Measurements from ENCODE around the gene GNPTAB.

The GNPTAB gene

GRCh38 chr12:101803978-101804377 lies 26.8 kb downstream of the GNPTAB start:
- DNase-seq, result no peak

DNA sequence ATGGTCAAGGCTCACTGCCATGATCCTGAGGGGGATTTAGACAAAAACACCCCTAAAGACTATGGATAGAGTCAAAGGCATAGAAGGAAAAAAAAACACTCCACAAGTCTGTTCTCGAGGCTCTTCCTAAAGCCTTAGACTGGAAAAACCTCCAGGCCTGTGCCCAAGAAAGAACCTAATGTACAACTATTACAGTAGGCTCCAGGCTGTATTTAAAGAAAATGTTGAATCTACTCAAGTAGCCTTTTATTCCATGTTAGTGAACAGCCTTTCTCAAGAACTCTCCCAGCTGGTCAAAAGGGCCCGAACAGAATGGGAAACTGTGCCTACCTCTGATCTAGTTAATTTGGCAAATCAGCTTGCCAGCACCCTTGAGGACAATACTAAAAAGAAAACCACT lies 28.3 kb downstream of the GNPTAB start:
- DNase-seq, result no peak

DNA sequence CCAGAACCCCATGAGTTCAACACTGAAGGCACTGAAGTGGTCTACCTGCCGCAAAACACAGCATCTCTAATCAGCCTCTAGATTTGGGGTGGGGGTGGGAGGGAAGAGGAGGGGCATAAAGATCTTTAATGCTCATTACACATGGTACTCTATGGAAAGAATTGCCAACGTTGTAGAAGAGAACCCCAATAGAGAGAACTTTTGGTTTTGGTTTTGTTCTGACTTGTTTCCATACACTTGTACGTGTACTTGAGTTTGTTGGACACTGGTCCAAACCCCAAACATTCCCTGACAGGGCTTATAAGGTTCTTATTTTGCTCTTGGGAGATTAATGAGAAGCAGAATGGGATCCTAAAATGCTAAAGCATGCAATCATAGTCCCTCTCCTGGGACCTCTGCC lies 31.0 kb downstream of the GNPTAB start:
- DNase-seq, result no peak

GRCh38 chr12:101795786-101796185 lies 35.0 kb downstream of the GNPTAB start:
- DNase-seq, result no peak

- DNase-seq, result no peak
Measured at GRCh38 chr12:101795013-101795412, 35.7 kb downstream of the GNPTAB start.

DNA sequence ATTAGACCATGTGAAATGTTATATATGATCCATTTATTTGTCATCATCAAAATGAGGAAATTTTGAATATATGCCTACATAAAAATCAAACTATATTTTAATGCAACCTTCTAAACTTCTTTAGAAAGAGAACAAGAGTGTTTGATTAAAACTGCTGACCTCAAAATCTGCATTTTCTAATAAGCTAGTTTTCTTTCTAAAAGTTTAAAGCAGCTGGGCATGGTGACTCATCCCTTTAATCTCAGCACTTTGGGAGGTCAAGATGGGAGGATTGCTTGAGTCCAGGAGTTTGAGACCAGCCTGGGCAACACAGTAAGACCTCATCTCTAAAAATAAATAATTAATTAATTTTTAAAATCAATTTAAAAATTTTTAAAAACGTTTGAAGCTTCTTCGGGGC lies 36.2 kb downstream of the GNPTAB start:
- DNase-seq, result peak; percentile 3

DNA sequence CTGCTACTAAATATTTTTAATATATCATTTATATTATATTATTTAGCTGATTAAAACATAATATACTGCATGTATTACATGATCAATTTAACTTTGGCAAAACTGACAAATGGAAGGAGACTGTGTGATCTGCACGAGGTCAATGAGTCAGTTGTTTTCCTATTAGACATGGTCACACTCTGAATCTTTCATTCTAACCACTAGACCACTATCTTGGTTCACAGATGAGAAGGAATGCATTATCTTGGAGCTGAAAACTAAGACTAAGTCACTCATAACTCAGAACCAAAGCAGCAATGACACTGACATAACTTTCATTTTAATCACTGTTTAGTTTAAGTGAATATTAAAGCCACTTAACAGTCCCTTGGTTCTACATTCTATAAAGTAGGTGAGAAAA lies 37.4 kb downstream of the GNPTAB start:
- peak; percentile 84 for DNase-seq

GRCh38 chr12:101792046-101792931 lies 38.5 kb downstream of the GNPTAB start:
- no peak for DNase-seq

DNA sequence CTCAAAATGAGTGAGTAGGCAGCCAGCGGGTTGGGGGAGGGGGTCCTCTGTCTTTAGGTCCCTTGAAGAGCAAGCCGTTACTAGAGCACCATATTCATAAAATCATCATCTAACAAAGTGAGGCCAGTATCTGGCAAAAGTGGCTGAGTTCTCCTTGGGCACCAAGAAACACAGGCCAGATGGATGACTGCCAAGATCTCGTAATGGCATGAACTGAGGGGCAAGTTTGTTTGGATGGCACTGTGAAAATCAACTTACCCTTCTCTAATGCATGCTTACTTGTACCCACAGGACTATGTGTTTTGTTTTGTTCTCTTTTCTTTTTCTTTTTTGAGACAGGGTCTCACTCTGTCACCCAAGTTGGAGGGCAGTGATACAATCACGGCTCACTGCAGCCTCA lies 41.6 kb downstream of the GNPTAB start:
- DNase-seq, result no peak

DNA sequence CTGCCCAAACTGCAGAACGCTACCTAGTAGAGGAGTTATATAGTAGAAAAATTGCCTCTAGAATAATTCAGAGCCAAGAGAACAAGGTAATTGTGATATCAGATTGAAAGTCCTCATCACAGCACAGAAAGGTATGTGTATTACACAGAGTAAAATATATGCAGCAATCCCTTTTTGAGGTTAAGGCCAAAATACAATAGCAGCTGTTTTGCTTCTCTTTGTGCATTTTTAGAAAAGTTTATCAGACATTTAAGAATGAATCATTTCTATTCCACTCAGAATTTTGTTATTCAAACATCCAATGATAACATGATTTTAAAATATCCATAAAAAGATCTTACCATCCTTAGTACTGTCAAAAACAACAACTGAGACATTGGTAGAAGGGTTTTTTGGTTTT lies 45.1 kb downstream of the GNPTAB start:
- DNase-seq, result no peak

DNA sequence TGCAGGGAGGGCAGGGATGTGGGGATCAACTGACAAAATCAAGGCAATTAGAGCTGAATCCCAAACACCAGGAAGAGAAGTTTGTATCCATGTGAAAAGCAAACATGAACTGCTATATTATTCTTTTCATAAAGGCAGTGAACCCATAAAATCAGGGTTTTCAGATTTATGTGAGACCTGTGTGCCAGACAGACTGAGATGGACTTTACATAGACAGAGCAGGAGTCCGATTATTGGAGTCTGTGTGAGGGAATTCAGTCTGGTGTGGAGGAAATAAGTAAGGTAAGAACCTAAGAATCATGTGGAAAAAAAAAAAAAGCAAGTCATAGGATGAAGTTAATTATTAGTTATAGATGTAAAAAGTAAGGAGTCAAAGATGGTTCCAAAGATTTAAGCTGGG lies 46.4 kb downstream of the GNPTAB start:
- DNase-seq, result no peak

DNA sequence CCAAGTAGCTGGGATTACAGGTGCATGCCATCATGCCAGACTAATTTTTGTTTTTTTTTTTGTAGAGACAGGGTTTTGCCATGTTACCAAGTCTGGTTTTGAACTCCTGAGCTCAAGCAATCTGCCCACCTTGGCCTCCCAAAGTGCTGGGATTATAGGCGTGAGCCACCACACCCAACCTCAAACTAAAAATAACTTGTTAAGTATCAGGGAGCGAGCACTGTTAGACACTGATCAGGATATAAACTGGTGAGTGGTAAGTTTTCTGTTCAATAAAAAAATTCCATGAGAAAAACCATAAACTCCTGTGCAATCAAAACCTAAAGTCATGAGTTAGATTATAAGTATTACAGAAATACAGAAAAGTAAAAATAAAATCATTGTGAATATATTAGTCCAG lies 46.9 kb downstream of the GNPTAB start:
- DNase-seq, result no peak

- peak; percentile 47 for DNase-seq
Measured at GRCh38 chr12:101783150-101783549, 47.6 kb downstream of the GNPTAB start.

DNA sequence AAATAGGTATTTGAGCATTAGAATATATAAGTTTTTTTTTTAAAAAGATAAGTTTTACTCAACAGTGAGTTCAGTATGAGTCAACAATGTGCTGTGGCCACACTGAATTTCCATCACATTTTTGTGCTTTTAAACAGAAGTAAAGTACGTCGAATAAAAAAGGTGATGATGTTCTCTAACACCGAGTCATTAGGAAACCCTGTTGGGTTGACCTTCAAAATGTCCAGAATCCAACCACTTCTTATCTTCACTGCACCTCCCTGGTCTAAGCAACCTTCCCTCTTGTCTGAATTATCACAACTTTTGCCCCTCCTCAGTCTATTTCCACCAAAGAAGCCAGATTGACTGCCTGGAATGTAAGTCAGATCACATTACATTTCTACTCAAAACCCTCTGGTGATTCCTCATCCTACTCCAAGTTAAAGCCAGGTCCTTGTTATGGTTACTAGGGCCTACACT lies 48.5 kb downstream of the GNPTAB start:
- DNase-seq, result peak; percentile 41

GRCh38 chr12:101781834-101782233 lies 48.9 kb downstream of the GNPTAB start:
- DNase-seq, result no peak

DNA sequence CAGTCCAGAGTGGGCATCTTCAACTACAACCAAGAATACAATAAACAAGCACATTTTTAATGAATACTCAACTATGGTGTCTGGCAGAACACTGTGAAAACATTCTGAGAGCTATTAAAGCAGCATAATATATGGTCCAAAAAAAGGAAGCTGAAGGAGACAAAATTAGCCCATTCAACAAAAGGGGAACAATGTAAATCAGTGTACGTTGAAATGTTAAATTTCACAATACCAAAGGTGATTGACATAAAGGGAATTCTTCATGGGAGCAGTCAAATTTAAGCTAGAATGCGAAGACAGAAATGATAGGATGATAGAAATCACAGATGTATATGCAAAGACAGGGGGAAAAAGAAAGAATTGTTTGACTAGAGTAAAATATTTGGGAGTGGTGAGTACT lies 50.2 kb downstream of the GNPTAB start:
- no peak for DNase-seq

DNA sequence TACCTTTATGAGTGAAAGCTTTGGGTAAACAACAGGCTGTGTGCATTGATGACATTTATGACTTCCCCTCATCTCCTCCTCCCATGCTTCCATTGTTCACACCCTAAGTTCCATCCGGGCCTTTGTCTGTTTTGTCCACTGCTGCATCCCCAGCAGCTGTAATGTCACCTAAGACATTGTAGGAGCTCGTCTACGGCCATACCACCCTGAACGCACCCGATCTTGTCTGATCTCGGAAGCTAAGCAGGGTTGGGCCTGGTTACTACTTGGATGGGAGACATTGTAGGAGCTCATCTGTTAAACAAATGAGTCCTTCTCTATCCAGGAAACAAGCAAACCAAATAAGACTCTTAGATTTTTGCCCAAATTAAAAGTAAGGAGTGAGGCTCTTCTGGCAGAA lies 51.1 kb downstream of the GNPTAB start:
- DNase-seq, result no peak

DNA sequence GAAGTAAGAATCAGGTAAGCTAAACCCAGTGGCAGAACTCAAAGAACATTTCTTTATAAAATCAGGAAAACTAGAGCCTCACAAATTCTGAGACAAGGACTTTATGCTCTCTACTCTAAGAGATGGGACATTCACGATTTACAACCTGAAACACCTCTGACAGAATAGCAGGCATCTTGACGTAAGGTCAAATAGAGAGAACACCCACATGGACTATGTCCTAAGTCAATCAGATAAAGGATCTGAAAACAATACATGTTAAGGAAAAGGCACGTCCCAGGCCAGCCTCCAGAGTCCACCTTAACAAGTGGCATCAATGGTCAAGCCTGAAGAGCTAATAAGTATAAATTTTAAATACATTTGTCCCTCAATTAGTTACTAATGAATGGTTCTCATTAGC lies 51.6 kb downstream of the GNPTAB start:
- DNase-seq, result no peak

DNA sequence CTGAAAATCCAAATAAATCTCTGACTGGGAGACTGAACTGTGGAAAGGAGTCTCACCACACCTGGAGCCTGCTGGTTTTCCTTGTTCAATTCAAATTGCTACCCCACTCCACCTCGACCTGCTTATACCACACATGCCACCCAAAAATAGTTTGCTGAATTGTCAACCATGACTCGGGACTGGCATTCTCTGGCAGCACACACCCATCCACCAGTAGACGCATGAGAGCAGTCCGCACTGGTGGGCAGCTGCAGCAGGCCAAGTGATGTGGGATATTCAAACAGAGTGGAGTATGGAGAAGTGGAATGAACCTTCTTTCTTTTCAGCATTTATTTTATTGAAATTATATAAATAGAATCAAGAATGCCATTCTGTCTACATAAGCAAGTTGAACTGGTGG lies 52.8 kb downstream of the GNPTAB start:
- DNase-seq, result no peak

DNA sequence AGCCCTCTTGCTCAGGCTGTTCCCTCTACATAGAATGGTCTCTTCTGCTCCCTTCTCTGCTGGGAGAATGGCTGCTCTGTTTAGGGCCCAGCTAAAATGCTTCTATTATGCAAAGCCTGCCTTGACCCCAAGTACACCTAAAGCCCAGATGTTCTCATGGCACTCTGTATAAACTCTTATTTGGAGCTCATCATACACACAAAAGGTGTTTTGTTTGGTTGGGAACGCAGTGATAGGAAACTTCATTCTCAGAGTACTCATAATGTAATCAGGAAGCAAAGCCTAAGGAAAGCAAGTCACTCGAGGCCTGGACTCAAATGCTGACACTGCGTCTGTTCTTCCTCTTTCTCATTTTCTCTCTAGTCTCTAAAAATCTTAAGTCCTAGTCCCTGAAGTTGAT lies 53.3 kb downstream of the GNPTAB start:
- no peak for DNase-seq

DNA sequence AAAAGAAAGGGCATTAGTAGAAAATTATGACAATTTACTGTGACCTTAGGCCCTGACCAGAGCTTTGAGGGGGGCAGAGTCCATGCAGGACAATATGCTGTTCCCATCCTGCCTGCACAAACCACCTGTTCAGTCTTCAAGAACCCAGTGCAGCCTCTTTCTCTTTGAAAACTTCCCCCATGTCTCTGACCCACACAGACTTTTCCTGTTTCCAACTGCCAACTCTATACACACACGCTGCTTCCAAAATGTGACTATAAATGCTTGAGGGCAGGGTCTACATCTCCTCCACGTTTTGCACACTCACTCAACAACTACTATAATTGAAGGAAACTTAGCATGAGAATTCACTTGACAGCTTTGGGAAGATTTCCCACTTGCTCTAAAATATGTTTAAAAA lies 54.9 kb downstream of the GNPTAB start:
- DNase-seq, result no peak

DNA sequence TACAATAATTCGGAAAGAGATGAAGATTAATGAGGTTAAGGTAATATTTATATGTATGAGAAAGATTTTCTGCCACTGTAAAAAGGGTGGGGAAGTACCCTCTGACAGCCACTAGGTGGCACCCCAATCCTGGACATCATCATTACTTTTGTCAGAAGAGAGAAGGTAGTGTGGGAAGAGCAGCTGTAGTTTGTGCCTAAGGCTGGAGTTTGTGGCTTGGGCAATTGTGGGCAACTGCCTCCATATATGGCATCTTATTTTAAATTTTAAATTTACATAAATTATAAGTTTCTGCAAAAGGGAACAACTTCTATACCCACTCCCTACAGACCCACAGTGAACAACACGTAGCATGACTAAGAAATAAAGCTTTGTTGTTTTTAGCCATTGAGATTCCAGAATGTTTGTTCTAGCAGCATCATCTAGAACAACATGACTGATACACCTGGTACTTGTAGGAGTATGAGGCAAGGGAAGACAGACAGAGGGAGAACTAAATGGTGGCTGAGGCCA lies 57.1 kb downstream of the GNPTAB start:
- DNase-seq, result peak; percentile 61

DNA sequence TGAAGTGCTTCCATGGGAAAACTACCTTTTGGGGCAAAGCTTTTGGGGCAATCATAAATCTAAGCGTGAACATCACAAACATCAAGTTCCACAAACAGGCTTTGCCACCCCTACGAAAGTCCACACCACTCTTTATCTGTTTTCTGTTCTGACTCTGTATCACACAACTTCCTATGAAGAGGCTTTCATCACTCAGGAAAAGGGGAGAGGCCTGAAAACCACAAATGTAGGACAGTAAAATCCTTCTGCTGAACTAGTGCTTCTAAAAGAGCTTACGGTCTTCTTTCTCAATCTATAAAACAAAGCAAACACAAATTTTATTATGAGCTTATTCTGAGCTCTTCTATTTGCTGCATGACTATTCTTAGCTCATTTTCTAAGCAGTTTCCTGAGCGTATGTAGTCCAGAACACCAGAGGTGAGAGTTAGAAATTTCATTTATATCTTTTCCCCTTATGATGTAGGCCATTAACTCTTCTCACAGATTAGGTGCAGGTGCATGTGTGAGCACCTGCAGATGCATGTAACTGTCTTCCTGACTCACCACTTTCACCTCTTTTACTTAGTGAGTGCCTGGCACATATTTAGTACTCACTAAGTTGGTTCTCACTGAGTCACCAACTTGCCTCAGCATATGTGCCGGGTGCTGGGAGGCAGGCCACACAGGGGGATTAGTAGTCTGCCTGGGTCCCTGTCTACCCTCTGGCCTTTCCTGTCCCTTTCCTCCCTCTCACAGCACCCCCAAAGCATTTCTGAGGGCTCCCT lies 58.6 kb downstream of the GNPTAB start:
- no peak for DNase-seq

GRCh38 chr12:101769865-101770264 lies 60.9 kb downstream of the GNPTAB start:
- no peak for DNase-seq

Measured in fibroblast of skin of back (primary cell).